T-helper 1 cell treated with Interleukin-12 subunit alpha and Interleukin-12 subunit beta and Interleukin-4 antibody, amounts not matched to agents 30 ng/mL and 1 ng/mL, for 36 hours (primary cell): Measurements from ENCODE around the gene ACYP1. TPM values are rescaled to one million over a fixed set of nuclear protein-coding genes. Genes with fewer than 3 reads are reported as not detected.

ENCODE experiments used
- intact Hi-C: fragments of 100-400 bp; cut with micrococcal nuclease; formaldehyde crosslinking; loops from one replicate; pipeline ENCODE4 v1.15.1; 2024
- total RNA-seq: library from RNA; stranded (reverse); gene quantifications from 2 replicates; pipeline ENCODE4 v1.2.3, GENCODE V29; 2022

Gene ACYP1
- total RNA-seq, 1 donor from 2014 or later = 35.0 TPM

GRCh38 chr14:75069121-75069810 lies 5.4 kb upstream of the ACYP1 start, which contains the start of gene ZC2HC1C:
Gene ZC2HC1C (plus strand): TSS chr14:75069641. CDS start chr14:75070574, 933 bp downstream.
- intact Hi-C loops = loop anchor here (1.0 to 2.0 kb wide), 4 partner anchors 58 to 592 kb away; partner anchors contain the start of genes EIF2B2, ERG28, NEK9 and RPS6KL1

GRCh38 chr14:75068294-75069120 lies 4.7 kb upstream of the ACYP1 start:
- intact Hi-C loops = loop anchor here (1.0 to 2.0 kb wide), 4 partner anchors 58 to 592 kb away; partner anchors contain the start of genes EIF2B2, ERG28, NEK9 and RPS6KL1

DNA sequence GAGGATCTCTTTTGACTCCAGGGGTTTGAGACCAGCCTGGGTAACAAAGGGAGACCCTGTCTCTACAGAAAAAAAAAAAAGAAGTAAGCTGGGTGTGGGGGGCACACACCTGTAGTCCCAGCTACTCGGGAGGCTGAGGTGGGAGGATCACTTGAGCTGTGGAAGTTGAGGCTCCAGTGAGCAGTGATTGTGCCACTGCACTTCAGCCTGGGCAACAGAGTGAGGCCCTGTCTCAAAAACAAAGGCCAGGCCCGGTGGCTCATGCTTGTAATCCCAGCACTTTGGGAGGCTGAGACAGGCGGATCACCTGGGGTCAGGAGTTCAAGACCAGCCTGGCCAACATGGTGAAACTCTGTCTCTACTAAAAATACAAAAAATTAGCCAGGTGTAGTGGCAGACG lies 3.9 kb upstream of the ACYP1 start:
- intact Hi-C loops = loop anchor here (2.0 kb wide), 2 partner anchors 59 to 593 kb away; partner anchors contain the start of genes ERG28, NEK9 and TTLL5

DNA sequence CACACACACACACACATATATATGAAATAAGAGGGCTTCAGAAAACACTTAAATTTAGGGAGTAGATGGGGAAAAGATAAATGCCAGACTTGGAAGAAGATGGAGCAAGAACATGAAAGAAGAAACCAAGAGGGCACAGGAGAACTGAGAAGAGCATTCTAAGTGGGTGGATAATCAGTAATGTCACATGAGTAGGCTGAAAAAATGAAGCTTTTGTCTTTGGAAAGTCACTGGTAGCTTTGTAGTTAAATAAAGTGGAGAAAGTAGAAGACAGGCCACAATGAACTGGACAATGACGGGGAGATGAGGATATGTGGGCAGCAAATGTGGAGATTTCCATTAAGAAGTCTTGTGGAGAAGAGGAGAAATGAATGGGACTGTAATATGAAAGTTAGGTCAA lies 3.4 kb upstream of the ACYP1 start:
- intact Hi-C loops = no loop called here

DNA sequence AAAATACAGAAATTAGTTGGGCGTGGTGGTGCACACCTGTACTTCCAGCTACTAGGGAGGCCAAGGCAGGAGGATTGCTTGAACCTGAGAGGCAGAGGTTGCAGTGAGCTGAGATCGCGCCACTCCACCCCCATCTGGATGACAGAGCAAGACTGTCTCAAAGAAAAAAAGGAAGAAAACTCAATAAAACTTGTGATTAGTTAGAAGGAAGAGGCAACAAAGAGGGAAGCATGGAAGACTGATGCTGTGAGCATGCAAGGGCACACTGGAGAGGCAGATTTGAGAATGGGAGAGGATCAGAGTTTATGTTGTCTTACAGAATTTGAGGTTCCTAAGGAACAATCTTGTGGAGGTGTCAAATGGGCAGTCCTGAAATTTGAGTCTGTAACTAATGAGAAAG lies 2.9 kb upstream of the ACYP1 start:
- intact Hi-C loops = no loop called here

DNA sequence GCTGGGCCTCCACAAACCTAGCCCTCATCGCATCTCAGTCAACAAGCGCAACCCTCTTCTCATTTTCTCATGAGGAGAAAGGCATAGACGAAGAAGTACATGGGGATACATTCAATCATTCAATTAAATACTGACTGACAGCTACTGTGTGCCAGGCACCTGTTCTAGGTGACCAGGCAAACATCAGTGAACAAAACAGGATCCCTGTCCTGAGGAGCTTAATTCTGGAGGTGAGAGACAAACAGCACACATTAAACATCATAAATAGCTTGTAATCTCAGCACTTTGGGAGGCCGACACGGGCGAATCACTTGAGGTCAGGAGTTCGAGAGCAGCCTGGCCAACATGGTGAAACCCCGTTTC lies 362 bp upstream of the ACYP1 start:
- intact Hi-C loops = loop anchor here (1.0 to 5.0 kb wide), 5 partner anchors 62 to 352 kb away; partner anchors contain the start of genes AREL1, DLST, EIF2B2 and FCF1

DNA sequence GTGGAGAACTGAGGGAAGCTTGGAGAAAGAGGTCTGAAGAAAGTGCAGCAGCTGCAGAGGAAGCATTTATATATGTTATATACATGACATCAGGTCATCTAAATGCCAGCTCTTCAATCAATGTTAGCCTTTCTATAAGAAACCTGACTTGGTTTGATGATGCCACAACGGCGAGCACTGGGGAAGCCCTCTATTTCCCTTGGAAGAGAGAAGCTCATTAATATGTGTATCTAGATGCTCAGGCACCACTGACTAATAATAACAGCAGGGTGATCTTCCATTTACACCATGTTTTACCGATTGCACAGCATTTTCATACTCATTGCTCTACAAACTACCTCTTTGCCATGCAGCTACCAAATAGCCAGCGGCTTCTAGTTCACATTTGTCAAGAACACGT lies 811 bp downstream of the ACYP1 start:
- intact Hi-C loops = loop anchor here (1.0 to 5.0 kb wide), 4 partner anchors 12 to 351 kb away; partner anchors contain the start of genes AREL1, DLST, FCF1 and MLH3

GRCh38 chr14:75060420-75060819 lies 3.4 kb downstream of the ACYP1 start:
- intact Hi-C loops = loop anchor here (5.0 kb wide), 3 partner anchors 178 to 348 kb away; partner anchors contain the start of genes AREL1, DLST, FCF1 and YLPM1

DNA sequence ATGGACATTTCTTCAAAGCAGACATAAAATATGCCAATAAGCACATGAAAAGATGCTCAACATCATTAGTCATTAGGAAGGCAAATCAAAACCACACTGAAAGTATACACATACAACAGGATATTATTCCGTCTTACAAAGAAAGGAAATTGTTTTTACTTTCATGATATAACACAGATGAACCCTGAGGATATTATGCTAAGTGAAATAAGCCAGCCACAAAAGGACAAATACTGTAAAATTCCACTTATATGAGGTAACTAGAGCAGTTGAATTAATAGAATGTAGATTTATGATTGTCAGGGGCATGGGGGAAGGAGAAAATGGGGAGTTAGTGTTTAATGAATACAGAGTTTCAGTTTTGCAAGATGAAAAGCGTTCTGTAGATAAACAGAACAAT lies 4.2 kb downstream of the ACYP1 start:
- intact Hi-C loops = loop anchor here (5.0 kb wide), 3 partner anchors 177 to 347 kb away; partner anchors contain the start of genes AREL1, DLST, FCF1 and YLPM1

GRCh38 chr14:75054421-75054820 lies 9.4 kb downstream of the ACYP1 start:
- intact Hi-C loops = loop anchor here (5.0 kb wide), 1 partner anchor 123 kb away; the partner anchor contains the start of gene TMED10

- intact Hi-C loops = loop anchor here (5.0 kb wide), 1 partner anchor 124 kb away; the partner anchor contains the start of gene TMED10
Measured at GRCh38 chr14:75053396-75054291, 10.2 kb downstream of the ACYP1 start.

GRCh38 chr14:75051556-75051899 lies 12.3 kb downstream of the ACYP1 start:
- intact Hi-C loops = loop anchor here (1.0 to 5.0 kb wide), 3 partner anchors 12 to 126 kb away; partner anchors contain the start of genes EIF2B2 and TMED10

DNA sequence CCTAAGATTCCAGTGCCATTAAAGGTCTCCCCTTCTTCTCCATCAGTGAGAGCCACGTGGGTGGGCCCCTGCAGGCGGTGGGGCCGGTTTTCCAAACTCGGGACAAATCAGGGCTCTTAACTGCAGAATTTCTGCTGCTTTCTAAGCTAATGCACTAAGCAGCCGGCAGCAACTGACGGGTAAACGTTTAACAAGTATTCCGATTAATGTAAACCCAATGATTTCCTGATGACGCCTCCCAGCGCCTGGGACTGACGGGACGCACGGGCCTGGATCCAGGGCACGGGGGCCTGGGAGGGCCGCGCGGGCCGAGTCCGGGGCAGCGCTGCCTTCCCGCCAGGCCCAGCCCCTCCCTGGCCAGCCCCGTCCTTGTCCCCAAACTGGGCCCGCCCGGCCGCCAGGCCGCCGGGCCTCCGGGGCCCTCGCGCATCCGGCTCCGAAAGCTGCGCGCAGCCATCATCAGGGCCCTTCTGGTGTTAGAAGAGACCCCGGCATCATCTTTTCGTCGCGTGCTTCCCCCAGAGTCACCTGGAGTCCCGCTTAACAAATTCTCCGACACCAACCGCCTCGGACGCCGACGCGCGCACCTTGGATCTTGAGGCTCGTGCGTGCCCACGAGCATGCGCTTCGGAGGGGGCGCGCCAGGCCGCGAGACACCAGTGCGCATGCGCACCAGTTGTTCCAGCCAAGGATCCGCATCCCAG lies 12.8 kb downstream of the ACYP1 start, which contains the start of gene MLH3:
Gene MLH3, minus strand, starts transcription at position 616 of the 704 bp plus-strand sequence. CDS start 1,812 bp downstream, outside the sequence.
- intact Hi-C loops = loop anchor here (1.0 to 5.0 kb wide), 3 partner anchors 12 to 126 kb away; partner anchors contain the start of genes EIF2B2 and TMED10

DNA sequence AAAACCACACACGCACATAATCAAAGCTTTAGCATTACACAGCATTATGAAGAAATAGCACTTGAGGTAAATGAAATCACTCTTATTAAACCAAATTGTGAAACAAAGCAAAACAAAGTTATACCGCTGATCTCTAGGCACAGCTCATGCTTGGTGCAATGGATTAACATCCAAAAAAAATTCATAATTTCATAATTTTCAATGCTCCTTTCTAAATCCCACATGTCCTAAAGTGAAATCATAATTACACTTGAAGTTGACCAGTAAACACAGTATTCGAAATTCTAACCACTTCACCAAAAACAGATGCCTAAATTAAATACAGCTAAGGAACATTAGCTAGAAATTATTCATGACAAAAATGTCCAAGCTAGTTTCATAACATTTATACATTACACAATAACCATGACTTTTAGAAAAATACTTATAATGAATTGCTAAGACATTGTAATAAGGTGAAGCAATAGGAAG lies 14.1 kb downstream of the ACYP1 start:
- intact Hi-C loops = loop anchor here (5.0 kb wide), 2 partner anchors 107 to 128 kb away; partner anchors contain the start of gene TMED10

DNA sequence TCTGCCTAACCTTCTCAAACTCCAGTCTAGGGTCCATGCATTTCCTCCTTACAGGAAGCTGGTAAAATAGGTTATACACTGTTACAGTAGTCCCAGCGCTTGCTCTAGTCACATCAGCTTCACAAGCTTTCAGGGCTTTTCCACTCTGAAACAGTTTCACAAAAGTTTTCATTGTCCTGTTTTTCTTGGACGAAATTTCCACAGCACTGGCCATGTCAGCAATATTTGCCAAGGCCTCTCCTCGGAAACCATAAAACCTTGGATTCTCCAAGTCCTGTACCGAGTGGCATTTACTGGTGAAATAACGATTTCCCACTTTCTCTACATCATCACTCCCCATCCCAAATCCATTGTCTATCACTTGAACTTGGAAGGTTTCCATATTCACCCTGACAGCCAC lies 14.7 kb downstream of the ACYP1 start:
- intact Hi-C loops = loop anchor here (5.0 kb wide), 1 partner anchor 107 kb away; no protein-coding TSS in a partner anchor

GRCh38 chr14:75048101-75048500 lies 15.7 kb downstream of the ACYP1 start:
- intact Hi-C loops = loop anchor here (5.0 kb wide), 1 partner anchor 106 kb away; no protein-coding TSS in a partner anchor

DNA sequence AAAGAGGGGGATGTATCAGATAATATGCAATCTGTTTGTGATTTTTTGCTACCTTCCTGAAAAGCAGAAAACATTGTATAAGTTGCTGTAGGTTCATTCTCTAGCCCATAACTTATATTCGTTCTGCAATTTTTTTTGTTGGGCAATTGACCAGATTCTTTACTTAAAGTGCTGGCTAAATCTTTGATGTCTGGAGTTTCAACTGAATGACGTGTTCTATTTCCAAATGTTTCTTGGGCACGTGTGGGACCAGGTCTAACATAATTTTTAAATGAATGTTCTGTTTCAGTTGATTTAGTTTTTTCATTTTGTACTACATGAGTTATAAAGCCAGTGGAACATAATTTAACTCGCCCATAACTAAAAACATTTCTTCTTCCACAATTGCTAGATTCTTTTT lies 16.3 kb downstream of the ACYP1 start:
- intact Hi-C loops = loop anchor here (5.0 kb wide), 1 partner anchor 105 kb away; no protein-coding TSS in a partner anchor

GRCh38 chr14:75046899-75047298 lies 16.9 kb downstream of the ACYP1 start:
- intact Hi-C loops = loop anchor here (5.0 kb wide), 1 partner anchor 105 kb away; no protein-coding TSS in a partner anchor

DNA sequence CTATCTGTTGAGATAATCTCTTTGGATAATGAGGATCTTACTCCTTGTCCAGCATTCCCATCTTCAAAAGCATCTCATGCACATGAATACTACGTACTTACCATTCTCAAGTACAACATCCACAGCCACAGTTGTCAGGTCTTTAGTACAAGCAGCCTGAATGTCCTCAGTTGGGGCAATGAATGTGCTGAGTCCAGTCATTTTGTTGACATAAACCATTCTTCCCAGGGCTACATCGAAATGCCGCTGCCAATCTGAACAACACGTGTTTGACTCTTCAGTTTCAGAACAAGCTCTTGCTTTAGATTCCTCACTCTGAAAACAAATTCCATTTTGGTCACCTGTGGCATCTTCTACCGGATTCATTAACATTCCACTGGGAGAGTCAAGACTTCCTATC lies 17.5 kb downstream of the ACYP1 start:
- intact Hi-C loops = loop anchor here (5.0 kb wide), 1 partner anchor 104 kb away; no protein-coding TSS in a partner anchor
